WTC11 (cell line): ENCODE measurements around the gene PAFAH2.

Experiments
- JAZF1 ChIP-seq: fragments of 250-450 bp; sonication (Bioruptor Pico); IDR thresholded peaks from 2 replicates; pipeline ENCODE4 v1.9.0; 2021; ENCODE audit warnings: moderate library complexity, mild to moderate bottlenecking, inconsistent platforms
- TF ChIP-seq, protein P1 (sequence below): fragments of 200-600 bp; IDR thresholded peaks from 2 replicates; pipeline ENCODE4 v1.8.0; 2022; ENCODE audit warnings: antibody characterized with exemption
- TF ChIP-seq, protein P2 (sequence below): sonication (generic); formaldehyde crosslinking; IDR thresholded peaks from 2 replicates; pipeline ENCODE4 v1.8.0; 2022; ENCODE audit warnings: mild to moderate bottlenecking, missing genetic modification reagents
- TF ChIP-seq, protein P3 (sequence below): sonication (generic); formaldehyde crosslinking; IDR thresholded peaks from 2 replicates; pipeline ENCODE4 v1.8.1; 2022; ENCODE audit warnings: low read depth, missing genetic modification reagents, borderline replicate concordance
- TF ChIP-seq, protein P4 (sequence below): sonication (generic); formaldehyde crosslinking; IDR thresholded peaks from 2 replicates; pipeline ENCODE4 v1.8.0; 2022; ENCODE audit warnings: mild to moderate bottlenecking, missing genetic modification reagents

DNA sequence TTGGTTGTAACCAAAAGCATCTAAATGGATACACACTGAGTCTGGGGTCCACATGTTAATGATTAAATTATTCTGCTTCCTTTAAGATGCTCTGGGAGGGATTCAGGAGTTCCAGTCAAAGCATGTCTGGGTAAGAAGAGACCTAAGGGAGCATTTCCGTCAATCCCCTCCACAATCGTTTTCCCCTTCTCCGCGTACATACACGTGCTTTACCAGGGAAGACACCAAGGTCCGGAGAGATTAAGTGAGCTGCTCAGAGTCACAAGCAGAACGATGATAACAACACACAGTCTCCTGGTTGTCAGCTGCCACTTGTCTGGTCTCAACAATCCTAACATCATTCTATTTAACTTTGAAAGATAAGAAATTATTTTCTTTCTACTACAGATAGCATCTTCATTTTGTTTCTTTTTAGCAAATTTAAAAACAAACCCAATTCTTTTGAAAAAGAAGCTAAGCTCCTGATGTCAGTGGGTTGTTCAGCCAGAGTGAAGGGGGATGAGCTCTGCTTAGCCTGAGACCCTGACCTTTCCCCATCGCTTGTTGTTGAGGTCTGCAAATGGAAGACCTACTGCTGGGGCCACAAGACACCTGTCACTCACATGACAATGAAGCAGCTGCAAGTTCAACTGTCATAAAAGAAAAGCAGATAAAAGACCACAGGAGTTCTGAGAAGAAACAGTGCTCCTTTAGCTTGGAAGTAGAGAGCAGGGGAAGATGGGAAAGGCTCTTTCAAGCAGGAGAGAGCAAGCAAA, 4.5 kb downstream of the PAFAH2 start:
- TF ChIP-seq, protein P1, sequence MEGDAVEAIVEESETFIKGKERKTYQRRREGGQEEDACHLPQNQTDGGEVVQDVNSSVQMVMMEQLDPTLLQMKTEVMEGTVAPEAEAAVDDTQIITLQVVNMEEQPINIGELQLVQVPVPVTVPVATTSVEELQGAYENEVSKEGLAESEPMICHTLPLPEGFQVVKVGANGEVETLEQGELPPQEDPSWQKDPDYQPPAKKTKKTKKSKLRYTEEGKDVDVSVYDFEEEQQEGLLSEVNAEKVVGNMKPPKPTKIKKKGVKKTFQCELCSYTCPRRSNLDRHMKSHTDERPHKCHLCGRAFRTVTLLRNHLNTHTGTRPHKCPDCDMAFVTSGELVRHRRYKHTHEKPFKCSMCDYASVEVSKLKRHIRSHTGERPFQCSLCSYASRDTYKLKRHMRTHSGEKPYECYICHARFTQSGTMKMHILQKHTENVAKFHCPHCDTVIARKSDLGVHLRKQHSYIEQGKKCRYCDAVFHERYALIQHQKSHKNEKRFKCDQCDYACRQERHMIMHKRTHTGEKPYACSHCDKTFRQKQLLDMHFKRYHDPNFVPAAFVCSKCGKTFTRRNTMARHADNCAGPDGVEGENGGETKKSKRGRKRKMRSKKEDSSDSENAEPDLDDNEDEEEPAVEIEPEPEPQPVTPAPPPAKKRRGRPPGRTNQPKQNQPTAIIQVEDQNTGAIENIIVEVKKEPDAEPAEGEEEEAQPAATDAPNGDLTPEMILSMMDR = no peak
- TF ChIP-seq JAZF1 (CRISPR knock-in tag) = no peak
- TF ChIP-seq, protein P2, sequence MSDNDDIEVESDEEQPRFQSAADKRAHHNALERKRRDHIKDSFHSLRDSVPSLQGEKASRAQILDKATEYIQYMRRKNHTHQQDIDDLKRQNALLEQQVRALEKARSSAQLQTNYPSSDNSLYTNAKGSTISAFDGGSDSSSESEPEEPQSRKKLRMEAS (CRISPR knock-in tag) = no peak
- TF ChIP-seq, protein P3, sequence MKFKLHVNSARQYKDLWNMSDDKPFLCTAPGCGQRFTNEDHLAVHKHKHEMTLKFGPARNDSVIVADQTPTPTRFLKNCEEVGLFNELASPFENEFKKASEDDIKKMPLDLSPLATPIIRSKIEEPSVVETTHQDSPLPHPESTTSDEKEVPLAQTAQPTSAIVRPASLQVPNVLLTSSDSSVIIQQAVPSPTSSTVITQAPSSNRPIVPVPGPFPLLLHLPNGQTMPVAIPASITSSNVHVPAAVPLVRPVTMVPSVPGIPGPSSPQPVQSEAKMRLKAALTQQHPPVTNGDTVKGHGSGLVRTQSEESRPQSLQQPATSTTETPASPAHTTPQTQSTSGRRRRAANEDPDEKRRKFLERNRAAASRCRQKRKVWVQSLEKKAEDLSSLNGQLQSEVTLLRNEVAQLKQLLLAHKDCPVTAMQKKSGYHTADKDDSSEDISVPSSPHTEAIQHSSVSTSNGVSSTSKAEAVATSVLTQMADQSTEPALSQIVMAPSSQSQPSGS (CRISPR knock-in tag) = no peak
- TF ChIP-seq, protein P4, sequence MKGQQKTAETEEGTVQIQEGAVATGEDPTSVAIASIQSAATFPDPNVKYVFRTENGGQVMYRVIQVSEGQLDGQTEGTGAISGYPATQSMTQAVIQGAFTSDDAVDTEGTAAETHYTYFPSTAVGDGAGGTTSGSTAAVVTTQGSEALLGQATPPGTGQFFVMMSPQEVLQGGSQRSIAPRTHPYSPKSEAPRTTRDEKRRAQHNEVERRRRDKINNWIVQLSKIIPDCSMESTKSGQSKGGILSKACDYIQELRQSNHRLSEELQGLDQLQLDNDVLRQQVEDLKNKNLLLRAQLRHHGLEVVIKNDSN = no peak
